Stimulated activated CD8-positive, alpha-beta memory T cell treated with anti-CD3 and anti-CD28 coated beads, Interleukin-12 subunit alpha, Interleukin-12 subunit beta, amount 100 ng/mL, for 24 hours (primary cell): ENCODE data around the gene PBLD.
"Not testable (repeated sequence)": the region's sequence is repeated elsewhere in the genome, so short reads cannot be mapped to it uniquely, and the experiment has no call there.

Experiments
- DNase-seq: peaks from one replicate; pipeline ENCODE4 v3.0.0-alpha.2; 2020; ENCODE audit errors: extremely low read depth

PBLD gene

DNA sequence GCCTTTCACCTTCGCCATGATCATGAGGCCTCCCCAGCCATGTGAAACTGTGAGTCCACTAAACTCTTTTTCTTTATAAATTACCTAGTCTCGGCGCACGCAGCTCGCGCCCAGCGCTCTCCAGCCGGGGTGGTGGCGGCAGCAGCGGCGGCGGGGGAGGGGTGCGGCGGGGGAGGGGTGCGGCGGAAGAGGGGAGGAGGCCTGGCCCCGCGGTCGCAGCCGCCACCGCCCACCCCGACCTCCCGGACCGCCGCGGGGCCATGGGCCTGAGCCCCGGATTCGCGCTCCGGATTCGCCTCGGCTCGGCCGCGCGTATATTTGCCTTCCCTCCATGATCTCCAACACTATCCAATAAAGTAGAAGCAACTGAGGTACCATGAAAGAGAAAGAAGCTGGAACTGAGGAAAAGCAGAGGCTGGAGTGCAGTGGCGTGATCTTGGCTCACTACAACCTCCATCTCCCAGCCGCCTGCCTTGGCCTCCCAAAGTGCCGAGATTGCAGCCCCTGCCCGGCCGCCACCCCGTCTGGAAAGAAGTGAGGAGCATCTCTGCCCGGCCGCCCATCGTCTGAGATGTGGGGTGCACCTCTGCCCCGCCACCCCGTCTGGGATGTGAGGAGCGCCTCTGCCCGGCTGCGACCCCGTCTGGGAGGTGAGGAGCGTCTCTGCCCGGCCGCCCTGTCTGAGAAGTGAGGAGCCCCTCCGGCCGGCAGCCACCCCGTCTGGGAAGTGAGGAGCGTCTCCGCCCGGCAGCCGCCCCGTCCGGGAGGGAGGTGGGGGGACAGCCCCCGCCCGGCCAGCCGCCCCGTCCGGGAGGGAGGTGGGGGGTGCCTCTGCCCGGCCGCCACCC, 53.6 kb downstream of the PBLD start:
- not testable (repeated sequence) for DNase-seq

DNA sequence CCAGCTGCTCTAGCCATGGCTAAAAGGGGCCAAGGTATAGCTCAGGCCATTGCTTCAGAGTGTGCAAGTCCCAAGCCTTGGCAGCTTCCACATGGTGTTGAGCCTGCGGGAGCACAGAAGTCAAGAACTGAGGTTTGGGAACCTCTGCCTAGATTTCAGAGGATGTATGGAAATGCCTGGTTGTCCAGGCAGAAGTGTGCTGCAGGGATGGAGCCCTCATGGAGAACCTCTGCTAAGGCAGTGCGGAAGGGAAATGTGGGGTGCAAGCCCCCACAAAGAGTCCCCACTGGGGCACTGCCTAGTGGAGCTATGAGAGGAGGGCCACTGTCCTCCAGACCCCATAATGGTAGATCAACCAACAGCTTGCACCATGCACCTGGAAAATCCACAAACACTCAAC, 54.9 kb downstream of the PBLD start:
- not testable (repeated sequence) for DNase-seq

- no peak for DNase-seq
These were observed 56.5 kb downstream of the PBLD start for GRCh38 chr10:68276224-68276623.

- DNase-seq, result no peak
These were observed 57.1 kb downstream of the PBLD start for GRCh38 chr10:68275600-68276126.

GRCh38 chr10:68272833-68273232, 59.9 kb downstream of the PBLD start:
- no peak for DNase-seq

DNA sequence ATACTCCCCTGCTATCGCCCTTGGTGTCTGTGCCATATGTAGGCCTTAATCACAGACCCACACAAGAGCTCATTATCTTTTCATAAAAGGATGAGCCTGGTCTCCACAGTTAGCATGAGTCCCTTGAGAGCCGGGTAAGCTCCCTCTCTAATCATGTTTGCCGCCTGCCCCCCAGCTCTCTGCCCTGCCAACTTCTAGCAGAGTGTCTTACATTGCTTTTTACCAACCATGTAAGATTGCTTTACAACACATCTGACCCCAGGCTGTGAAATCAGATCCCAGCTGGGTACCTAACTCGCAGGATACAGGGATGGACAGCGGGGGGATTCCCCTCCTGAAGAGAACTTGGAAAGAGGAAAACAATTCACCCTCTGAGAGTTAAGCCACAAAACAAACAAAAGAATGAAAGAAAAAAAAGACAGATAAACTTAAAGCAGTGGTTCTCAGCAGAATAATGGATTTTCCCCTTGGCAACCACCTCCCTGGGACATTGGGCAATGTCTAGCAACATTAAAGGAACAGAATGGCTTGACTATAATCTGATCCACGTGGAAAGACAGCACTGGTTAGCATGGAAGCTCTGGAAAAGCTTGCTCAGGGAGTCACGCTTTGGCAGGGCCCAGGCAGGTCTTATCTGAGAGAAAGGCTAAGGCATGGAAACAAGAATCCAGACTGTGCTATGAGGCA, 61.4 kb downstream of the PBLD start:
- no peak for DNase-seq

- no peak for DNase-seq
These were observed 63.0 kb downstream of the PBLD start for GRCh38 chr10:68269562-68270290.

- DNase-seq, result no peak
These were observed 71.4 kb downstream of the PBLD start for GRCh38 chr10:68261132-68261856.

GRCh38 chr10:68253346-68253745, 79.4 kb downstream of the PBLD start:
- DNase-seq, result no peak

DNA sequence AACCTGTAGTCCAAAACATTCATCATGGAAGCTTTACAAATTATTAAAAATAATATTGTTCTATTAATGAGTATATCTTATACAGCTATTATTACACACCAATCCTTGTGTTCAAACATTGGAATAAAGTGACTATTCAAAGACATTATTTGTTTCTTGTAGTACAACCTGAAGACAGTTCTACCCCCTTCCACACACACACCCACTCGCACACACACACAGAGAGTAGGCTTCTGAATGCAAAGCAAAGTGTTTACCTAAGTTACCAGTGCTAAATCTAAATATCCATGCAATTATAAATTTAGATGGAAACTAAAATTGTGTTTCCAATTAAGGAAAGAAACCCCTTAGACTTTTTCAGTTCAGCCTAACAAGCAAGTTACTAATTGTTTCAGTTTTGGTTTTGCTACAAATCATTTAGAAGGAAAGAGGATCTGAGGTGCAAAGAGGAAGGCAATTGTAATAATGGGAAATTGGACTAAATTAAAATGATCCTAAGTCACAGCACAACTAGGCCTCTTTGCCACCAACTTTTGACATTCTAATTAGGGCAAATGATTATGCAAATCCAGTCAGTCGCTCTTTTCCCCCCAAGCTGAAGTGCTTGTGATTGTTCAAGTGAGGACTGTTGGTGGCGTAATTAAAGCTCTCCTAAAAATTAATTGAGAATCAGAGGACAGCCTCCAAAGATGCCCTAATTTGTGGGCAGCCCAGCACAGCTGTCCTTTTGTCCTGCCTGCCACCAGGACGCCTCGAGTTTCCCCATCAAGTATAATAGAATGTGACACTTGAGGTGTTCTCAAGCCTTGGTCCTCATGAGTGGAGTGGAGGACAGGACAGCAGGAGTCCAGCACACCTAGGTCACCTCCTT, 80.9 kb downstream of the PBLD start:
- DNase-seq, result no peak

DNA sequence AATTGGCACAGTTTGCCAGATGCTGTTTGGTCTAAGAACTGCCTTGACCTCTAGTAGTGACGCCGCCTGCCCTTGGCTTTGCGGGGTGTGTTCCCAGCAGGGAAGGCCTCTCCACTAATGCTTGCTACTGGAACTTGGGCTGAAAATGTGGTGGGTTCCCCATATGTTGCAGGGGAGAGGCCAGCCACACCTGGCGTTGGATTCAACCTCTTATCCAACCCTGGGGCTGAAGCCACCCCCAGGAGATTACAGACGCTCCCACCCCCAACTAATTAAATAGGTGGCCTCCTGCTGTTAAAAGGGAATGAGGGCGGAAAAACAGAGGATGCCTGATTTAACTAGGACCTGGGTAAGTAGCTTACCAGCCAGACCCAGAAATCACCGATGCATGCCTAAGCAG, 81.6 kb downstream of the PBLD start:
- DNase-seq, result no peak

GRCh38 chr10:68249297-68249696, 83.4 kb downstream of the PBLD start:
- DNase-seq, result no peak

GRCh38 chr10:68247931-68248330, 84.8 kb downstream of the PBLD start:
- no peak for DNase-seq

DNA sequence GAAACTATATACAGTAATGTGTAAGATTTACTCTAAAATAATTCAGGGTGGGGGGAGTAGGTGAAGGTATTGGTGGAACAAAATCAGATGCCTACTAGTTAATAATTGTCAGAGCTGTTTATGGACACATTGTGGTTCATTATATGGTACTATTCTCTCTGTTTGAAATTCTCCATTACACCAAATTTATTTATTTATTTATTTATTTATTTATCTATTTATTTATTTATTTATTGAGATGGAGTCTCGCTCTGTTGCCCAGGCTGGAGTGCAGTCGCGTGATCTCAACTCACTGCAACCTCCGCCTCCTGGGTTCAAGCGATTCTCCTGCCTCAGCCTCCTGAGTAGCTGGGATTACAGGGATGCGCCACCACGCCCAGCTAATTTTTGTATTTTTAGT, 86.3 kb downstream of the PBLD start:
- not testable (repeated sequence) for DNase-seq

GRCh38 chr10:68242051-68242450, 90.7 kb downstream of the PBLD start:
- no peak for DNase-seq

GRCh38 chr10:68239596-68240150, 93.1 kb downstream of the PBLD start:
- DNase-seq, result no peak

- no peak for DNase-seq
These were observed 93.7 kb downstream of the PBLD start for GRCh38 chr10:68239069-68239468.

DNA sequence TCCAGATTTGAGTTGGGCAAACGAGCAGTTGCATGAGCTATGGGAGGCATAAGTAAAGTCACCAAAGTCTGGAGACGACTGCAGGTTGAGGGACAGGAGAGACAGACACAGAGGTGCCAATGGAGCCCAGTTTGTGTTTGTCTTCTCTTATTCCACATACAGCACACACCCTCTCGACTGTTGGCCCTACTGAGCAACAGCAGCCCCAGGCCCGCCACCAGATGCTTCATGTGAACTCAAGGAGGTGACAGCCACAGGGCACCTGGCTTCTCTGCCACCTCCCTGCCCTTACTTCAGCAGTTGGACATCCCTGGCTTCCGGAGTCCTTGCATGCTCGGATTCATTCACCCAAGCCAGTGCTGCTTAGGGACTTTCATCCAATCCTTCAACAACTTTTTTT, 94.4 kb downstream of the PBLD start:
- no peak for DNase-seq

DNA sequence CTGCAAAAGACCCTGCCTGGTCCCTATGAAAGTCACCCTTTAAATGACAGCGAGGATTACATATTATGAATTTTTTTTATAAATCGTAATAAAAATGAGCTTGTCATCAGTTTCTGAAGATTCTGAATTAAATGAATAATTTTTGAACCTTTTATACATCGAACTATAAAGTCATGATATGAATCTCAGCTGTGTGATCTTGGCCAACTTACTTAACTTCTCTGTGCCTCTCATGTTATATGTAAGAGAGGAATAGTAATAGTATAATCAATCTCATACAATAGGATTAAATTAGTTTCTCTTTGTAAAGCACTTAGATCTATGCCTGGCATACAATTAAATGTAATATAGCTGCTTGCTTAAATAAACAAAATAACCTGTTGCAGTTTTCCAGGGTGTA, 95.6 kb downstream of the PBLD start:
- DNase-seq, result no peak

- no peak for DNase-seq
These were observed 97.1 kb downstream of the PBLD start for GRCh38 chr10:68235581-68235980.
